Measurements from ENCODE around the gene MATN3. TPM values are rescaled to one million over a fixed set of nuclear protein-coding genes. Genes with fewer than 3 reads are reported as not detected.
A peak's percentile ranks its signal among the peaks of the same experiment; 100 is the strongest.

The MATN3 gene
- total and polyA plus RNA-seq, 3 donors from 2014 or later: 1.9 to 2.7 (median 2.1) TPM

DNA sequence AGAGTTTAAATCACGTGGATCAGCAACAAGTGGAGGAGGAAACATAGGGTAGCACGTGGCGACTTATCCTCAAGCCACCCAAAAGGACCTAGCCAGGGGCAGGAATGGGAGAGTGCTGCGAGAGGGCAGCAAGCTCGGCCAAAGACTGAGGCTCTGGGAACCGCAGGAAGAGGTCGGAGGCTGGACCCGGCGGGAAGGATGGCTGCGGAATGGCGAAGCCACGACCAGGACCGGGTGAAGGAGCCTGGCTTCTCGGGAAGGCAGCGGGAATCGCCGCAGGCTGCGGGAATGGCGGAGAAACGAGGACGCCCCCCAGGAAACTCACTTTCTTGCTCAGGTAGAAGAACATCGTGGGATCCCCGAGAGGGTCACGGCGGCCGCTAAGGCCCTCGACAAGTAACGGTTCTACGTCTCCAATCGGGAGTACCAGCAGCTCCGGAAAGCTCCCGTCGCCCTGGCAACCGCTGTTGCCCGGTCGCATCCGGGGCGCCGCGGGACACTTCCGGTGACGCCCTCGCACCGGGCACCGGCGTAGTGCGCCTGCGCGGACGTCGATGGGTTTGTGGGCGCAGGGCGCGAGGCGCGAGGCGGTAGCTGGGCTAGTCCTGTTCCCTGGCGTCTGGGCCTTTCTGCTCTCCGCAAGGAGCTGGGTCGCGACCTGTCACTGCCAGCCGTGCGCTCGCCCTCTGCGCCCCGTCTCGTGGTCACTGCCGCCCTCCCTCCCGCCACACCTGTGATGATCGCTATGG, 22.6 kb downstream of the MATN3 start, which contains the start of gene WDR35:
TSS of gene WDR35 (minus strand) at position 439 of the 749 bp plus-strand sequence. CDS start at position 349, 90 bp downstream.
- H3K4me1 ChIP-seq: peaks cover 3% of the 10 kb centered on the region
- DNase-seq: peak; percentile 94
- H3K4me3 ChIP-seq: peak within 1 kb of the TSS; percentile 76 to 79
- WGBS, 2 donors: 0 to 2% methylated on average over 19 to 53 of the region's 70 CpGs
- H3K27me3 ChIP-seq: no peaks in the 10 kb centered on the region
- no peaks in the 10 kb centered on the region for H3K36me3 ChIP-seq (ENCODE audit: low read depth, missing control alignments)
- intact Hi-C loops (cut with DNase I; ENCODE audit: low total_unique reads): no loop called here
- TF ChIP-seq, protein P1, sequence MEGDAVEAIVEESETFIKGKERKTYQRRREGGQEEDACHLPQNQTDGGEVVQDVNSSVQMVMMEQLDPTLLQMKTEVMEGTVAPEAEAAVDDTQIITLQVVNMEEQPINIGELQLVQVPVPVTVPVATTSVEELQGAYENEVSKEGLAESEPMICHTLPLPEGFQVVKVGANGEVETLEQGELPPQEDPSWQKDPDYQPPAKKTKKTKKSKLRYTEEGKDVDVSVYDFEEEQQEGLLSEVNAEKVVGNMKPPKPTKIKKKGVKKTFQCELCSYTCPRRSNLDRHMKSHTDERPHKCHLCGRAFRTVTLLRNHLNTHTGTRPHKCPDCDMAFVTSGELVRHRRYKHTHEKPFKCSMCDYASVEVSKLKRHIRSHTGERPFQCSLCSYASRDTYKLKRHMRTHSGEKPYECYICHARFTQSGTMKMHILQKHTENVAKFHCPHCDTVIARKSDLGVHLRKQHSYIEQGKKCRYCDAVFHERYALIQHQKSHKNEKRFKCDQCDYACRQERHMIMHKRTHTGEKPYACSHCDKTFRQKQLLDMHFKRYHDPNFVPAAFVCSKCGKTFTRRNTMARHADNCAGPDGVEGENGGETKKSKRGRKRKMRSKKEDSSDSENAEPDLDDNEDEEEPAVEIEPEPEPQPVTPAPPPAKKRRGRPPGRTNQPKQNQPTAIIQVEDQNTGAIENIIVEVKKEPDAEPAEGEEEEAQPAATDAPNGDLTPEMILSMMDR (IDR thresholded peaks at IDR 0.05): no peak
- TF ChIP-seq POLR2A (IDR thresholded peaks at IDR 0.05): no peak
- no peaks in the 10 kb centered on the region for H3K9me3 ChIP-seq
- H3K27ac ChIP-seq: peak within 1 kb of the TSS; percentile 15 to 73

DNA sequence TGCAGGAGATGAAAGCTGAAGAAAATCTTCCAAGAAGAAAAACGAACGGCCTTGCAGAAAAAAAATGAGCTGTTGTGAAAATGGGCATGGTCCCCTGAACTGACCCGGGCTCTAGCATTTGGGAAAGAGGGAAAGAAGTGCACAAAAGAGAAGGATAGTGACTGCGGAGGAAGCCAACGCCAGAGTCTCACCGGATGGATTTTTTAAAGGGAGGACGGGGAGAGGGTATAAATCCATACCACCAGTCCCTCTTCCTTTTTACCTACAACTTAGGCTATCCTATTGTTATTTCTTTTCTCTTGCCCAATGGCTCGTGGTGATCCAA, 23.2 kb downstream of the MATN3 start:
- H3K27me3 ChIP-seq: no peaks in the 10 kb centered on the region
- peak overlapping the region; percentile 76 to 79 for H3K4me3 ChIP-seq
- DNase-seq: no peak
- WGBS, 2 donors: 1 to 5% methylated on average over 8 of the region's 8 CpGs
- intact Hi-C loops (cut with DNase I; ENCODE audit: low total_unique reads): no loop called here
- no peaks in the 10 kb centered on the region for H3K36me3 ChIP-seq (ENCODE audit: low read depth, missing control alignments)
- peaks cover 3% of the 10 kb centered on the region for H3K4me1 ChIP-seq
- TF ChIP-seq, protein P1 (IDR thresholded peaks at IDR 0.05): no peak
- no peak for TF ChIP-seq POLR2A (IDR thresholded peaks at IDR 0.05)
- no peaks in the 10 kb centered on the region for H3K9me3 ChIP-seq
- H3K27ac ChIP-seq: peak overlapping the region; percentile 15 to 73

DNA sequence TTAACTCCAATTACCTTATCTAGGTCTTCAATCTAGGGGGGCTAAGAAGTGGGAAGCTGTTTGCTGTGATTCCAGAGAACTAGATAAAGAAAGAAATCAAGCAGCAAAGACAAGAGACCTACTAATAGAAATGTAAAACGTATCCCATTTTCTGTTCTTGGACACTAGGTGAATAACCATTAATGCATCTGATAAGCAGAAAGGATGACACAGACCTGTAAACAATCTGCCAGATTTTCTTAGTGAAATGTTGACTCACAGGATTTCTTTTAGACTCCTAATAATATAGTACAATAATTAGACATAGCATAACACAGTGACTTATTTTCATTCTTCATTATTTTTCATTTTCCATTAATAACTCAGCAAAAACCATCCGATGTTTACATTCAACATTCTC, 23.9 kb downstream of the MATN3 start:
- Histone ChIP-seq H3K27ac (no peak overlapping the region), H3K27me3 (no peaks in the 10 kb centered on the region), H3K9me3 (no peaks in the 10 kb centered on the region), H3K4me3 (no peak overlapping the region), H3K36me3 (ENCODE audit: low read depth, missing control alignments) (no peaks in the 10 kb centered on the region), H3K4me1 (peaks cover 3% of the 10 kb centered on the region)
- intact Hi-C loops (cut with DNase I; ENCODE audit: low total_unique reads): no loop called here
- TF ChIP-seq POLR2A (IDR thresholded peaks at IDR 0.05): no peak
- TF ChIP-seq, protein P1 (IDR thresholded peaks at IDR 0.05): no peak
- no peak for DNase-seq
- WGBS, 2 donors: 52 to 62% methylated on average over 2 of the region's 2 CpGs

DNA sequence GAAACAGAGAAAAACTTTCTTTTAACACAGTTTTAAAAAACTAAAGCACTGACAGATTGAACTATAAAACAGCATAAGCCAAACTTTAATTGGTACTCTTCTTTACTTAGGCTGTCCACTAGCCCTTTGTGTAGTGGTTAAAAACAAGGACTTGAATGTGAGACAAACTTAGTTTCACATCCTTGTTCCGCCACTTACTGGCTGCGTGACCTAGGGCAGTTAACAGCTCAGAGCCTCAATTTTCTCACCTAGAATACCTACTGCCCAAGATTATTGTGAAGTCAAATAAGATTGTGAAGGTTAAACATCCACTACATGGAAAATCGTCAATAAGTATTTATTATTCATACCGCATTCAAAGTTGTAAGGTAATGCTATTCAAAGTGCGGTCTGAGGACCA, 24.5 kb downstream of the MATN3 start:
- no peak for DNase-seq
- TF ChIP-seq POLR2A (IDR thresholded peaks at IDR 0.05): no peak
- TF ChIP-seq, protein P1 (IDR thresholded peaks at IDR 0.05): no peak
- Histone ChIP-seq H3K4me3 (no peak overlapping the region), H3K9me3 (no peaks in the 10 kb centered on the region), H3K27me3 (no peaks in the 10 kb centered on the region), H3K4me1 (peaks cover 3% of the 10 kb centered on the region), H3K36me3 (ENCODE audit: low read depth, missing control alignments) (no peaks in the 10 kb centered on the region), H3K27ac (no peak overlapping the region)
- 80 to 85% methylated on average over 5 of the region's 5 CpGs for WGBS, 2 donors
- intact Hi-C loops (cut with DNase I; ENCODE audit: low total_unique reads): no loop called here

DNA sequence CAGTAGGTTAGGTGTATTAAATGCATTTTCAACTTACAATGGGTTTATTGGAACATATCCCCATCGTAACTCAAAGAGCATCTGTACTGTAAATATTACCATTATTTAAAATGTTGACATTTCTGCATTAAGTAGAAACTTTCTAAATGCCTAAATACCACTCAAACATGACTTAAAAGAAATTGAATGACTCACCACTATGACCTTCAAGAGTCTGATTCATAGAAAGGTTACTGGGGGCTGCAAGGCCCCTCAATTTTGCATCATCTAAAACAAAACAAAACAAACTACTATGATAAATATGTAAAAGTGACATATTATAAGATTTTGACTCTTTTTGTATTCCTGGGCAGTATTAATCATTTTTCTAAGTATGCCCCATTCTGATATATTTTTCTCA, 30.2 kb downstream of the MATN3 start:
- H3K27me3 ChIP-seq: no peaks in the 10 kb centered on the region
- 90 to 98% methylated on average over 1 of the region's 1 CpG for WGBS, 2 donors
- H3K27ac ChIP-seq: no peak overlapping the region
- H3K4me3 ChIP-seq: no peak overlapping the region
- no peaks in the 10 kb centered on the region for H3K4me1 ChIP-seq
- no peak for DNase-seq
- H3K36me3 ChIP-seq (ENCODE audit: low read depth, missing control alignments): no peaks in the 10 kb centered on the region
- TF ChIP-seq, protein P1 (IDR thresholded peaks at IDR 0.05): no peak
- no peak for TF ChIP-seq POLR2A (IDR thresholded peaks at IDR 0.05)
- H3K9me3 ChIP-seq: no peaks in the 10 kb centered on the region
- intact Hi-C loops (cut with DNase I; ENCODE audit: low total_unique reads): no loop called here

Measured in testis (tissue), 3 donors.